Astrocyte (in vitro differentiated cells and primary cell): ENCODE measurements around the gene SLC35B2.

Experiments
- EZH2 ChIP-seq: IDR thresholded peaks from 2 replicates; pipeline ENCODE4 v1.6.1; 2012; ENCODE audit warnings: mild to moderate bottlenecking, low read length, inconsistent platforms; ENCODE audit not compliant: insufficient read depth
- TF ChIP-seq, protein P1 (sequence below): IDR thresholded peaks from 2 replicates; pipeline ENCODE4 v1.5.1; 2011; ENCODE audit warnings: low read depth, mild to moderate bottlenecking, inconsistent platforms, low read length, moderate library complexity; ENCODE audit not compliant: insufficient read depth

DNA sequence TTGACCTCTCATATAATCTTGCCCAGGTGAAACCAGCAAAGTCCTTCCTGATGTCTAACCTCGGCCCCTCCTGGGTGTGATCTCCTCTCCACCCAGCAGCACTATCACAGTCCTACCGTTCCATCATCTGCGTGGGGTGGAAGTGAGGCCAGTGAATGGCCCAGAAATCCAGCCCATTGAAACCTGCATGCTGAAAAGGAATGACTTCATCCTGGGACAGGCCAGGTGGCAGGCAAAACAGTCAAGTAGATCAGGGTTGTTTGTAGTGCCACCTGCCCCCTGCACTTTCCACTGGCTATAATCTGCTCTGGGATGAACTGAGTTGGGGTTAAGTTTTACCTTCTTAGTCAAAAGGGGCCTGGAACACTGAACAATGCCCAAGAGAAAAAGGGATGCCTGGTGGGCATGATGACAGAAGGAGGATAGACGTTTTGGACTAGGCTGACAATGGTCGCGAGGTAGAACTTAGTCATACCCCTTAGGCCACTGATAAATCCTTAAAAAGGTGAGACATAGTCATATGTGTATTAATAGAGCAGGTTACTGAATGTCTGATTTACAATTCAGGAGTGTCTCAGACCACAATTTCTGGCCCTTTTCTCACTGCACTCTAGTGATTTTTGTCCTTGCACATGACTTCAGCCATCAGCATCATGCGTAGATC is 18.5 kb downstream of the SLC35B2 start:
- TF ChIP-seq, protein P1, sequence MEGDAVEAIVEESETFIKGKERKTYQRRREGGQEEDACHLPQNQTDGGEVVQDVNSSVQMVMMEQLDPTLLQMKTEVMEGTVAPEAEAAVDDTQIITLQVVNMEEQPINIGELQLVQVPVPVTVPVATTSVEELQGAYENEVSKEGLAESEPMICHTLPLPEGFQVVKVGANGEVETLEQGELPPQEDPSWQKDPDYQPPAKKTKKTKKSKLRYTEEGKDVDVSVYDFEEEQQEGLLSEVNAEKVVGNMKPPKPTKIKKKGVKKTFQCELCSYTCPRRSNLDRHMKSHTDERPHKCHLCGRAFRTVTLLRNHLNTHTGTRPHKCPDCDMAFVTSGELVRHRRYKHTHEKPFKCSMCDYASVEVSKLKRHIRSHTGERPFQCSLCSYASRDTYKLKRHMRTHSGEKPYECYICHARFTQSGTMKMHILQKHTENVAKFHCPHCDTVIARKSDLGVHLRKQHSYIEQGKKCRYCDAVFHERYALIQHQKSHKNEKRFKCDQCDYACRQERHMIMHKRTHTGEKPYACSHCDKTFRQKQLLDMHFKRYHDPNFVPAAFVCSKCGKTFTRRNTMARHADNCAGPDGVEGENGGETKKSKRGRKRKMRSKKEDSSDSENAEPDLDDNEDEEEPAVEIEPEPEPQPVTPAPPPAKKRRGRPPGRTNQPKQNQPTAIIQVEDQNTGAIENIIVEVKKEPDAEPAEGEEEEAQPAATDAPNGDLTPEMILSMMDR, result no peak
- TF ChIP-seq EZH2, result no peak
